HG02884 (cell line): Measurements from ENCODE around the gene SVIL.
"Not testable (repeated sequence)": the region's sequence is repeated elsewhere in the genome, so short reads cannot be mapped to it uniquely, and the experiment has no call there.

Experiments
- ATAC-seq: cut with Tn5 transposase; IDR thresholded peaks from one replicate; pipeline ENCODE4 v1.9.1; 2021; ENCODE audit warnings: mild to moderate bottlenecking, moderate library complexity; ENCODE audit not compliant: unreplicated experiment

SVIL gene

GRCh38 chr10:29492774-29493173 lies 142.0 kb downstream of the SVIL start:
- no peak for ATAC-seq

- no peak for ATAC-seq
These were observed 142.9 kb downstream of the SVIL start for GRCh38 chr10:29491918-29492317.

GRCh38 chr10:29490781-29491280 lies 143.9 kb downstream of the SVIL start:
- not testable (repeated sequence) for ATAC-seq

- ATAC-seq = not testable (repeated sequence)
These were observed 146.3 kb downstream of the SVIL start for GRCh38 chr10:29488471-29488870.

GRCh38 chr10:29487884-29488266 lies 146.9 kb downstream of the SVIL start:
- ATAC-seq = not testable (repeated sequence)

- ATAC-seq = not testable (repeated sequence)
These were observed 147.5 kb downstream of the SVIL start for GRCh38 chr10:29487032-29487883.

GRCh38 chr10:29486433-29486832 lies 148.3 kb downstream of the SVIL start:
- peak; percentile 48 for ATAC-seq

- ATAC-seq = not testable (repeated sequence)
These were observed 150.1 kb downstream of the SVIL start for GRCh38 chr10:29484677-29485076.

GRCh38 chr10:29482591-29483431 lies 152.0 kb downstream of the SVIL start:
- no peak for ATAC-seq

- no peak for ATAC-seq
These were observed 152.8 kb downstream of the SVIL start for GRCh38 chr10:29481906-29482440.

- ATAC-seq = no peak
These were observed 154.5 kb downstream of the SVIL start for GRCh38 chr10:29479981-29480954.

- no peak for ATAC-seq
These were observed 155.5 kb downstream of the SVIL start for GRCh38 chr10:29479081-29479925.

GRCh38 chr10:29473406-29474100 lies 161.2 kb downstream of the SVIL start:
- no peak for ATAC-seq

- ATAC-seq = no peak
These were observed 161.7 kb downstream of the SVIL start for GRCh38 chr10:29473087-29473356.

- no peak for ATAC-seq
These were observed 162.3 kb downstream of the SVIL start for GRCh38 chr10:29472301-29473086.

GRCh38 chr10:29471544-29471859 lies 163.3 kb downstream of the SVIL start:
- no peak for ATAC-seq

GRCh38 chr10:29470843-29471543 lies 163.8 kb downstream of the SVIL start:
- no peak for ATAC-seq

GRCh38 chr10:29470355-29470705 lies 164.4 kb downstream of the SVIL start:
- ATAC-seq = no peak
